HG02642 (cell line): Measurements from ENCODE around the gene TBC1D3I.
A peak's percentile ranks its signal among the peaks of the same experiment; 100 is the strongest.
"Not testable (repeated sequence)": the region's sequence is repeated elsewhere in the genome, so short reads cannot be mapped to it uniquely, and the experiment has no call there.

ENCODE experiments used
- ATAC-seq: cut with Tn5 transposase; IDR thresholded peaks from one replicate; pipeline ENCODE4 v1.9.1; 2021; ENCODE audit warnings: mild to moderate bottlenecking; ENCODE audit not compliant: unreplicated experiment, poor library complexity

Gene TBC1D3I

GRCh38 chr17:36264470-36264869 lies at the start of gene TBC1D3I:
TBC1D3I (minus strand) TSS chr17:36264570; CDS start chr17:36262985, 1,585 bp downstream.
- ATAC-seq: not testable (repeated sequence)

GRCh38 chr17:36295161-36295560 lies 30.8 kb upstream of the TBC1D3I start:
- not testable (repeated sequence) for ATAC-seq

DNA sequence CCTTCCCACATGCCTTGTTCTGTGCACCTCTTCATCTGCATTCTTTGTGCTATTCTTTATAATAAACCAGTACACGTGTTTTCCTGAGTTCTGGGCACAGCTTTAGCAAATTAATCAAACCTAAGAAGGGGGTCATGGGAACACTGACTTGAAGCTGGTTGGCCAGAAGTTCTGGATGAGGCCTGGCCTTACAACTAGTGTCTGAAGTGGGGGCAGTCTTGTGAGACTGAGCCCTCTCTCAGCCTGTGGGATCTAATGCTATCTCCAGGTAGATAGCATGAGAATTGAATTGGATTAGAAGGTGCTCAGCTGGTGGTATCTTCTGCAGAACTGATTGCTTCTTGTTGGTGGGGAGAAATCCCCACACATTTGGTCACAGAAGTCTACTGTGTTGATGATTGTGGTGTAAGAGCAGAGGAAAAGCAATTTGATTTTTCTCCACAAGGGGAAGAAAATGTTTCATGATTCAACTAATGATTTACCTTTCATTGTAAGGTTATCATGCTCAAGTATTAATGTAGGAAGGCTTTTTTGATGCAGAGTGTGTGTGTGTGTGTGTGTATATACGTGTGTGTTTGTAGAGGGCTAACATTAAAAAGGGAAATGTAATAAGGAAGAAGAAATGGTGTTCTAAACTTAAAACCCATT lies 25.7 kb upstream of the TBC1D3I start:
- ATAC-seq: not testable (repeated sequence)

- not testable (repeated sequence) for ATAC-seq
These were observed 19.8 kb upstream of the TBC1D3I start for GRCh38 chr17:36284219-36284618.

- ATAC-seq: not testable (repeated sequence)
These were observed 18.9 kb upstream of the TBC1D3I start for GRCh38 chr17:36283256-36283655.

DNA sequence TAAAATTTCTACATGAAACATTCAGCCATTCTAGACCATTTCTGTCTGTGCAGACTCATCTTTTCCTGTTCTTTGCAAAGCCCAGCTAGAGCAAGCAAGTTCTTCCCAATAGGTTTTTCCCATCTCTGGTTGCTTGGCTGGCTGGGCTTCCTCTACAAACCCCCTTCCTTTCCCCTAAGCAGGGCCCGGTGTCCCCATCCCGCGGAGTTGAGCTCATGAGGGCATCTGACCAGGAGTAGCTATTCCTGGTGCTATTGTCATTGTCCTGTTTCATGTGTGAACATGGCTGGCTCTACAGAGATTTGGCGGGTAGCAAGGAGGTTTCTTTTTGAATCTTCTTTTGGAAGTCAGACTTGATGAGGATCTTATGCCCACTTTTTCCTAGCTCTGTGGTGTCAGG lies 22.3 kb downstream of the TBC1D3I start:
- not testable (repeated sequence) for ATAC-seq

DNA sequence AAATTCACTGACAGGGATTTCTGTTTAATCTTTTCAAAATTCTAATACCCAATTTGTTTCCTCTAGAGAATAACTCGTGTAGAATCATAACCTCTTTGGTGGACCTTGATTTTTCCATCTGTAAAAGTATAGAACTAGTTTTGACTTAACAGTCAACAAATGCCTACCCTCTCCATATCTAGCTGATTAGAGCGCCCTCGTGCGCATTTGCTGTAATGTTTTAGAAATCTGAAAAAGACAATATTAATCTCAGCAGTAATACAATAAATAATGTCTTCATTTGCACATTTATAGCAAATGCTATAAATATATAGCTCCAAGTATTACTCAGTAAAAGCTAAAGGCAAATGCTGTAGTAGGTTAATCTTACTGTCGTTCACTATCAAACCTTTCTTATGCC lies 34.7 kb downstream of the TBC1D3I start:
- ATAC-seq: not testable (repeated sequence)

- not testable (repeated sequence) for ATAC-seq
These were observed 41.4 kb downstream of the TBC1D3I start for GRCh38 chr17:36222967-36223366.

DNA sequence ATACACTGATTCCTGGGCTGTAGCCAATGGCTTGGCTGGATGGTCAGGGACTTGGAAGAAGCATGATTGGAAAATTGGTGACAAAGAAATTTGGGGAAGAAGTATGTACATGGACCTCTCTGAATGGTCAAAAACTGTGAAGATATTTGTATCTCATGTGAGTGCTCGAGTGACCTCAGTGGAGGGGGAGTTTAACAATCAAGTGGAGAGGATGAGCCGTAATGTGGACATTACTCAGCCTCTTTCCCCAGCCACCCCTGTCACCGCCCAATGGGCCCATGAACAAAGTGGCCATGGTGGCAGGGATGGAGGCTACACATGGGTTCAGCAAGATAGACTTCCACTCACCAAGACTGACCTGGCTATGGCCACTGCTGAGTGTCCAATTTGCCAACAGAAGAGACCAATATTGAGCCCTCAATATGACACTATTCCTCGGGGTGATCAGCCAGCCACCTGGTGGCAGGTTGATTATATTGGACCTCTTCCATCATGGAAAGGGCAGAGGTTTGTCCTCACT lies 42.7 kb downstream of the TBC1D3I start:
- ATAC-seq: not testable (repeated sequence)

DNA sequence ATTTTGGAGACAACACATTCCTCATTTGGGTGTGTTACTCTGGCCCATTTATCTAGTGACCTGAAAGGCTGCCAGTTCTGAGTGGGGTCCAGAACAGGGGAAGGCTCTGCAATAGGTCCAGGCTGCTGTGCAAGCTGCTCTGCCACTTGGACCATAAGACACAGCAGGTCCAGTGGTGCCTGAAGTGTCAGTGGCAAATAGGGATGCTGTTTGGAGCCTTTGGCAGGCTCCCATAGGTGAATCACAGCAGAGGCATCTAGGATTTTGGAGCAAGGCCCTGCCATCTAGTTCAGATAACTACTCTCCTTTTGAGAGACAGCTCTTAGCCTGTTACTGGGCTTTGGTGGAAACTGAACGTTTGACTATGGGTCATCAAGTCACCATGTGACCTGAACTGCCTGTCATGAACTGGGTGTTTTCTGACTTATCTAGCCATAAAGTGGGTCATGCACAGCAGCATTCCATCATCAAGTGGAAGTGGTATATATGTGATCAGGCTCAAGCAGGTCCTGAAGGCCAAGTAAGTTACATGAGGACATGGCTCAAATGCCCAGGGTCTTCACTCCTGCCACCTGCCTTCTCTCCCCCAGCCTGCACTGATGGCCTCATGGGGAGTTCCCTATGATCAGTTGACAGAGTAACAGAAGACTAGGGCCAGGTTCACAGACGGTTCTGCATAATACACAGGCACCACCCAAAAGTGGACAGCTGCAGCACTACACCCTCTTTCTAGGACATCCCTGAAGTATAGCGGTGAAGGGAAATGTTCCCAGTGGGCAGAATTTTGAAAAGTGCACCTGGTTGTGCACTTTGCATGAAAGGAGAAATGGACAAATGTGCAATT lies 43.4 kb downstream of the TBC1D3I start:
- ATAC-seq: not testable (repeated sequence)

DNA sequence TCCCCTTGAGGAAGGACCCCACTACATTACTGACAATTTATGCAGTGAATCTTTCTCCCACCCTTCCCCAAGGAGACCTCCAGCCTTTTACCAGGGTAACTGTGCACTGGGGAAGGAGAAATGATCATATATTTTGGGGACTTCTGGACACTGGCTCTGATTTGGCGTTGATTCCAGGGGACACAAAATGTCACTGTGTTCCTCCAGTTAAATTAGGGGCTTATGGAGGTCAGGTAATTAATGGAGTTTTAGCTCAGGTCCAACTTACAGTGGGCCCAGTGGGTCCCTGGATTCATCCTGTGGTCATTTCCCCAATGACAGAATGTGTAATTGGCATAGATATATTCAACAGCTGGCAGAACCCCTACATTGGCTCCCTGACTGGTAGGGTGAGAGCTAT lies 44.8 kb downstream of the TBC1D3I start:
- not testable (repeated sequence) for ATAC-seq

GRCh38 chr17:36215406-36216308 lies 48.7 kb downstream of the TBC1D3I start:
- not testable (repeated sequence) for ATAC-seq

DNA sequence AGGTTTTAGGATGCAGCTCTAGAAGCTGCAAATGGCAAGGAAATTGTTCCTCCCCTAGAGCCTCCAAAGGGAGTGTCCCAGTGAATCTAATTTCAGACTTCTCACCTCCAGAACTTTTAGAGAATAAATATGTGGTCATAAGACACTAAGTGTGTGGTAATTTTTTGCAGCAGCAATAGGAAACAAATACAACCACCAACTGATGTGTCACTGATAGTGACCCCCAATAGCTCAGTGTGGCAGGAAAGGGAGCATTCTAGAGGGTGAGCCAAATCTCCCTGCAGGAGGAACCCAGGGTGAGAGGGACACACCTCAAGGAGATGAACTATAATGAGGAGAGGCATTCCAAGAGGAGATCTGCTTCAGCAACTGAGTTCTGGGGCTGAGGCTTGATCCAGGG lies 49.5 kb downstream of the TBC1D3I start:
- ATAC-seq: no peak

DNA sequence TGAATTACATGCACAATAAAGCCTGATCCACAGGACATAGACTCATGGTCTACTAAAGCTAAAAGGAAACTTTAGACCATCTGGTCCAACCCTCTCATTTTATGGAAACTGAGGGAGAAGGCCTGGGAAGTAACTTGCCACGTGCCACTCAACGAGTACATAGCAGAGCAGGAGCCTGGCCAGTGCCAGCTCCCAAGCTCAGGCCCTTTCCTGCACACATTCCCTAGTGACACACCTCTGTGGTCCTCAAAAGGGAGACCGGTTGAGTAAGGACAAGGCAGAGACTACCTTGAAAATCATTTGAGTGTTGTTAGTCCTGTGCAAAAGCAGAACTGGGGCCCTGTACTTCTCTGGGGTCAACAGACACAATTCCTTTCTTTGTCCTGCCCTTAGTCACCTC lies 50.7 kb downstream of the TBC1D3I start:
- ATAC-seq: no peak

DNA sequence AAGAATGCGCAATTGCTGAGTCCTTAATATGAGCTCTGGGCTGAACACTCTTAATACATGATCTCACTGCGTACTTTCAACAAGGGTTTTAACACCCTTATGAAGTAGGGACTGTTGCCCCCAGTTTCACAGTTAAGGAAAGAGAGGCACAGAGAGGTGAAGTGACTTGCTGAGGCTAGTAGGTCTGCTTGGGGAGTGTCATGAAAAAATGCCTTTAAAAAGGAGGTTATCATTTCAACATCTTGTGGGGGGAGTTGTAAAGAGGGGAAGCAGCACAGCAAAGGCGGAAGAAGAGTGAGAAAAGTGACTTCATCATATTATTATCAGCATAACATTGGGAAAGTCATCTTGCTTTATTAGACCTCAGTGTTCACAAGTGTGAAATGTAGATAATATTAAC lies 51.4 kb downstream of the TBC1D3I start:
- no peak for ATAC-seq

DNA sequence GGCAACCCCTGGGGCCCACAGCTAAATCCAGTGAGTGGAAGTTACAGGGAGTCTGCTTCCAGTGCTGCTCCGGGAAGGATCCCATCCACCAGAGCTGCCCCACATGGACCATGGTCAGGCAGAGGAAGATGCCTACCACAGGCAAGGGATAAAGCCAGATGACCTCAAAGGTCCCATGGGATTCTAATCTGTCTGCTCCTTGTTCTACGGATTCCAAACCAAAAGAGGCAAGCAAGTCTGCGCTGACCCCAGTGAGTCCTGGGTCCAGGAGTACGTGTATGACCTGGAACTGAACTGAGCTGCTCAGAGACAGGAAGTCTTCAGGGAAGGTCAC lies 52.1 kb downstream of the TBC1D3I start:
- ATAC-seq: no peak

GRCh38 chr17:36211484-36212271 lies 52.7 kb downstream of the TBC1D3I start:
- ATAC-seq: not testable (repeated sequence)

DNA sequence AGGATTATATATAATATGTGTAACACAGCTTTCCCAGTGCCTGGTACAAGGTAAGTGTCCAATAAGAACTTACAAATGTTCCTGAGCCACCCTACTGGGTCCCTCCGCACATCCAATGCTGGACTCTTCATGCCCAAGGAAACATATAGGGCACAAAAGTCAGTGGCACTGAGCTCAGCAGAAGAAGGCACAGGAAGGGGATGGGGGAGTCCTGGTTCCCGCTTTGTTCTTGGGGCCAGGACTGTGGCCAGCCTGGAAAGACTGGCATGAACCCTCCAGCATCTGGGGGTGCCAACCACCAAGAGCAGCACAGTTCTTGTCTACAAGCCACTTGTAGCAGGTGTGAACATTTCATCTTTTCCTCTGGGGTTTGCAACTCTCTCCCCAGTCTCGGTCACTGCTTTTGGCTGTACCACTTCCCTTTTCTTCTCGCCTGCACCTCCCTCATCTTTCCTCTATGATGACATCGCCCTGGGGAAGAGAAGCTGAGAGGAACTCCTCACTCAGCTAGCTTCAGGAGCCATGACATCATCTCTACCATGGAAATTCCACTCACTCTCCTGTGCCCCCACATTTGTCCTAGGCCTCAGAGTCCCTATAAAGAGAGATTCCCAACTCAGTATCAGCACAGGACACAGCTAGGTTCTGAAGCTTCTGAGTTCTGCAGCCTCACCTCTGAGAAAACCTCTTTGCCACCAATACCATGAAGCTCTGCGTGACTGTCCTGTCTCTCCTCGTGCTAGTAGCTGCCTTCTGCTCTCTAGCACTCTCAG lies 53.7 kb downstream of the TBC1D3I start, which contains the start of gene CCL4L2:
TSS of gene CCL4L2 (plus strand) at position 625 of the 773 bp plus-strand sequence.
- peak; percentile 71 for ATAC-seq

DNA sequence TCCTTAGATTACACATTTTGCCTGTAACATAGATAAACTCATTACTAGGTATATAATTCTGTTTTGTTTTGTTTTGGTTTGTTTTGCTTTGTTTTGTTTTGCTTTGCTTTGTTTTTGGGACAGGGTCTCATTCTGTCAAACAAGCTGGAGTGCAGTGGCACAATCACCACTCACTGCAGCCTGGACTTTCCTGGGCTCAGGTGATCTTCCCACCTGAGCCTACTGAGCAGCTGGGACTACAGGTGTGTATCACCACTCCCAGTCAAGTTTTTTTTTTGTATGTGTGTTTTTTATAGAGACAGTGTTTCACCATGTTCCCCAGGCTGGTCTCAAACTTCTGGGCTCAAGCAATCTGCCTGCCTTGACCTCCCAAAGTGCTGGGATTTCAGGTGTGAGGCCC lies 54.8 kb downstream of the TBC1D3I start:
- no peak for ATAC-seq
